ENCODE results near the gene KIAA1328.

- TF ChIP-seq CTCF (conservative IDR thresholded peaks at IDR 0.05 in 1 of 2, IDR thresholded peaks at IDR 0.05 in 1 of 2; ENCODE audit: extremely low read depth in 1 of 2, insufficient read depth in 1 of 2, low read depth in 1 of 2, low read length in 2 of 2) (no peak), EZH2 (IDR thresholded peaks at IDR 0.05; ENCODE audit: borderline replicate concordance, low read length) (no peak)
These were observed 145.8 kb downstream of the KIAA1328 start for GRCh38 chr18:36974686-36975085.

Measured in mammary epithelial cell (primary cell).